ENCODE results near the gene GPR15.
"Not testable (repeated sequence)": the region's sequence is repeated elsewhere in the genome, so short reads cannot be mapped to it uniquely, and the experiment has no call there.

GPR15 gene

GRCh38 chr3:98558100-98558827, 26.5 kb downstream of the GPR15 start:
- no peaks in the 10 kb centered on the region for H3K36me3 ChIP-seq (ENCODE audit: control insufficient read depth, insufficient read depth, low read length)

GRCh38 chr3:98559769-98560168, 28.0 kb downstream of the GPR15 start:
- H3K4me3 ChIP-seq (ENCODE audit: extremely low read depth, insufficient read depth, low read length, poor library complexity, severe bottlenecking); H3K36me3 ChIP-seq (ENCODE audit: control insufficient read depth, insufficient read depth, low read length); H3K4me1 ChIP-seq (ENCODE audit: control insufficient read depth, insufficient read depth, low read length, poor library complexity, severe bottlenecking); H3K9me3 ChIP-seq (ENCODE audit: control insufficient read depth, low read length); H3K27ac ChIP-seq (ENCODE audit: low read depth, low read length, severe bottlenecking): not testable (repeated sequence)
- 100% methylated on average over 1 of the region's 2 CpGs; no CpG with 5 or more reads in 1 of the 2 experiments for WGBS, 2 experiments (ENCODE audit: insufficient coverage in 2 of 2)

More at GRCh38 chr3:98558100-98558827, 26.5 kb downstream of the GPR15 start:
- WGBS, 2 experiments (ENCODE audit: insufficient coverage in 2 of 2) = 72 to 88% methylated on average over 2 to 4 of the region's 6 CpGs
- Histone ChIP-seq H3K9me3 (ENCODE audit: control insufficient read depth, low read length) (no peaks in the 10 kb centered on the region), H3K27ac (ENCODE audit: low read depth, low read length, severe bottlenecking) (no peak overlapping the region), H3K4me3 (ENCODE audit: extremely low read depth, insufficient read depth, low read length, poor library complexity, severe bottlenecking) (no peak overlapping the region), H3K4me1 (ENCODE audit: control insufficient read depth, insufficient read depth, low read length, poor library complexity, severe bottlenecking) (no peaks in the 10 kb centered on the region)

GRCh38 chr3:98560911-98561310, 29.1 kb downstream of the GPR15 start:
- no peaks in the 10 kb centered on the region for H3K4me1 ChIP-seq (ENCODE audit: control insufficient read depth, insufficient read depth, low read length, poor library complexity, severe bottlenecking)
- H3K27ac ChIP-seq (ENCODE audit: low read depth, low read length, severe bottlenecking) = no peak overlapping the region
- H3K36me3 ChIP-seq (ENCODE audit: control insufficient read depth, insufficient read depth, low read length) = no peaks in the 10 kb centered on the region
- H3K4me3 ChIP-seq (ENCODE audit: extremely low read depth, insufficient read depth, low read length, poor library complexity, severe bottlenecking) = no peak overlapping the region
- no peaks in the 10 kb centered on the region for H3K9me3 ChIP-seq (ENCODE audit: control insufficient read depth, low read length)
- WGBS, 2 experiments (ENCODE audit: insufficient coverage in 2 of 2) = 82 to 100% methylated on average over 2 of the region's 2 CpGs

GRCh38 chr3:98561727-98562521, 30.1 kb downstream of the GPR15 start:
- Histone ChIP-seq H3K9me3 (ENCODE audit: control insufficient read depth, low read length) (no peaks in the 10 kb centered on the region), H3K27ac (ENCODE audit: low read depth, low read length, severe bottlenecking) (no peak overlapping the region), H3K36me3 (ENCODE audit: control insufficient read depth, insufficient read depth, low read length) (no peaks in the 10 kb centered on the region), H3K4me1 (ENCODE audit: control insufficient read depth, insufficient read depth, low read length, poor library complexity, severe bottlenecking) (no peaks in the 10 kb centered on the region), H3K4me3 (ENCODE audit: extremely low read depth, insufficient read depth, low read length, poor library complexity, severe bottlenecking) (no peak overlapping the region)
- 93 to 100% methylated on average over 1 to 2 of the region's 5 CpGs for WGBS, 2 experiments (ENCODE audit: insufficient coverage in 2 of 2)

GRCh38 chr3:98563661-98564281, 32.0 kb downstream of the GPR15 start:
- Histone ChIP-seq H3K27ac (ENCODE audit: low read depth, low read length, severe bottlenecking) (no peak overlapping the region), H3K4me1 (ENCODE audit: control insufficient read depth, insufficient read depth, low read length, poor library complexity, severe bottlenecking) (no peaks in the 10 kb centered on the region), H3K4me3 (ENCODE audit: extremely low read depth, insufficient read depth, low read length, poor library complexity, severe bottlenecking) (no peak overlapping the region), H3K36me3 (ENCODE audit: control insufficient read depth, insufficient read depth, low read length) (no peaks in the 10 kb centered on the region), H3K9me3 (ENCODE audit: control insufficient read depth, low read length) (no peaks in the 10 kb centered on the region)
- 60 to 93% methylated on average over 1 to 3 of the region's 4 CpGs for WGBS, 2 experiments (ENCODE audit: insufficient coverage in 2 of 2)

- H3K36me3 ChIP-seq (ENCODE audit: control insufficient read depth, insufficient read depth, low read length) = no peaks in the 10 kb centered on the region
- H3K27ac ChIP-seq (ENCODE audit: low read depth, low read length, severe bottlenecking) = no peak overlapping the region
- no peak overlapping the region for H3K4me3 ChIP-seq (ENCODE audit: extremely low read depth, insufficient read depth, low read length, poor library complexity, severe bottlenecking)
- no peaks in the 10 kb centered on the region for H3K4me1 ChIP-seq (ENCODE audit: control insufficient read depth, insufficient read depth, low read length, poor library complexity, severe bottlenecking)
- H3K9me3 ChIP-seq (ENCODE audit: control insufficient read depth, low read length) = no peaks in the 10 kb centered on the region
- WGBS, 2 experiments (ENCODE audit: insufficient coverage in 2 of 2) = 89 to 100% methylated on average over 1 to 2 of the region's 7 CpGs
These were observed 32.7 kb downstream of the GPR15 start for GRCh38 chr3:98564282-98565005.

- no CpG with 5 or more reads among the region's 3 CpGs for WGBS, 2 experiments (ENCODE audit: insufficient coverage in 2 of 2)
- Histone ChIP-seq H3K36me3 (ENCODE audit: control insufficient read depth, insufficient read depth, low read length) (no peaks in the 10 kb centered on the region), H3K4me1 (ENCODE audit: control insufficient read depth, insufficient read depth, low read length, poor library complexity, severe bottlenecking) (no peaks in the 10 kb centered on the region), H3K9me3 (ENCODE audit: control insufficient read depth, low read length) (no peaks in the 10 kb centered on the region), H3K27ac (ENCODE audit: low read depth, low read length, severe bottlenecking) (no peak overlapping the region), H3K4me3 (ENCODE audit: extremely low read depth, insufficient read depth, low read length, poor library complexity, severe bottlenecking) (no peak overlapping the region)
These were observed 33.5 kb downstream of the GPR15 start for GRCh38 chr3:98565237-98565643.

GRCh38 chr3:98565843-98566242, 34.1 kb downstream of the GPR15 start:
- H3K9me3 ChIP-seq (ENCODE audit: control insufficient read depth, low read length) = no peaks in the 10 kb centered on the region
- H3K27ac ChIP-seq (ENCODE audit: low read depth, low read length, severe bottlenecking) = no peak overlapping the region
- 86 to 87% methylated on average over 4 to 5 of the region's 6 CpGs for WGBS, 2 experiments (ENCODE audit: insufficient coverage in 2 of 2)
- no peak overlapping the region for H3K4me3 ChIP-seq (ENCODE audit: extremely low read depth, insufficient read depth, low read length, poor library complexity, severe bottlenecking)
- H3K36me3 ChIP-seq (ENCODE audit: control insufficient read depth, insufficient read depth, low read length) = no peaks in the 10 kb centered on the region
- no peaks in the 10 kb centered on the region for H3K4me1 ChIP-seq (ENCODE audit: control insufficient read depth, insufficient read depth, low read length, poor library complexity, severe bottlenecking)

- Histone ChIP-seq H3K4me3 (ENCODE audit: extremely low read depth, insufficient read depth, low read length, poor library complexity, severe bottlenecking) (no peak overlapping the region), H3K9me3 (ENCODE audit: control insufficient read depth, low read length) (no peaks in the 10 kb centered on the region), H3K4me1 (ENCODE audit: control insufficient read depth, insufficient read depth, low read length, poor library complexity, severe bottlenecking) (no peaks in the 10 kb centered on the region), H3K27ac (ENCODE audit: low read depth, low read length, severe bottlenecking) (no peak overlapping the region), H3K36me3 (ENCODE audit: control insufficient read depth, insufficient read depth, low read length) (no peaks in the 10 kb centered on the region)
- no CpG with 5 or more reads among the region's 2 CpGs for WGBS, 2 experiments (ENCODE audit: insufficient coverage in 2 of 2)
These were observed 36.0 kb downstream of the GPR15 start for GRCh38 chr3:98567666-98568270.

- Histone ChIP-seq H3K36me3 (ENCODE audit: control insufficient read depth, insufficient read depth, low read length) (no peaks in the 10 kb centered on the region), H3K9me3 (ENCODE audit: control insufficient read depth, low read length) (no peaks in the 10 kb centered on the region), H3K4me3 (ENCODE audit: extremely low read depth, insufficient read depth, low read length, poor library complexity, severe bottlenecking) (no peak overlapping the region), H3K4me1 (ENCODE audit: control insufficient read depth, insufficient read depth, low read length, poor library complexity, severe bottlenecking) (no peaks in the 10 kb centered on the region), H3K27ac (ENCODE audit: low read depth, low read length, severe bottlenecking) (no peak overlapping the region)
- WGBS, 2 experiments (ENCODE audit: insufficient coverage in 2 of 2) = no CpG with 5 or more reads among the region's 3 CpGs
These were observed 36.6 kb downstream of the GPR15 start for GRCh38 chr3:98568402-98568801.
